ENCODE measurements around the gene EID1.

DNA sequence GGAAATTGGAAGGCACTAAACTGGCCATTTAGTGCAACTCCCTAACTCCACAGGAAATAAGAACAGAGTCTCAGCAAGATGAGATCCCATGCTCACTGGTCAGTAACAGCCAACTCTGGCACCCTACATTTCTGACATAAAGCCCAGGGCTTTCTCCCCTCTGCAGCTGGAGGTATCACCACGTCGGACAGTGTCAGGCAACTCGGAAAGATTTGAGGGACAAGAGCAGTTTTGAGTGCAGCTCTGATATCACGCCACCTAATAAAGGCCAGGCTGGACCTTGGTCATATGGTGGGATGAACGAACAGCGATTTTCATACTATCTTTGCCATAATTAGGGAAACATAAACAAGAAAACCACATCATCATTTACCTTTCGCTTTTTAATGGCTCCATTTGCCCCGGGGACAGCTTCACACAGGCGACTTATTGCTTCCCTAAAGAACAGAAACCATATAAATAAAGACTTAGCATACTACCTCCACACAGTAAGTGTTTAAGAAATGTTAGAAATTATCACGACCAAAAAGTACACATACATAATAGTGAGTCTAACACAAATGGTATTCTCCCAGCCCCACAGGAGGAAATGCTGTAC is 12.5 kb downstream of the EID1 start:
- TF ChIP-seq EZH2 (IDR thresholded peaks at IDR 0.05; ENCODE audit: insufficient read depth, low read length) = no peak
- TF ChIP-seq, protein P1, sequence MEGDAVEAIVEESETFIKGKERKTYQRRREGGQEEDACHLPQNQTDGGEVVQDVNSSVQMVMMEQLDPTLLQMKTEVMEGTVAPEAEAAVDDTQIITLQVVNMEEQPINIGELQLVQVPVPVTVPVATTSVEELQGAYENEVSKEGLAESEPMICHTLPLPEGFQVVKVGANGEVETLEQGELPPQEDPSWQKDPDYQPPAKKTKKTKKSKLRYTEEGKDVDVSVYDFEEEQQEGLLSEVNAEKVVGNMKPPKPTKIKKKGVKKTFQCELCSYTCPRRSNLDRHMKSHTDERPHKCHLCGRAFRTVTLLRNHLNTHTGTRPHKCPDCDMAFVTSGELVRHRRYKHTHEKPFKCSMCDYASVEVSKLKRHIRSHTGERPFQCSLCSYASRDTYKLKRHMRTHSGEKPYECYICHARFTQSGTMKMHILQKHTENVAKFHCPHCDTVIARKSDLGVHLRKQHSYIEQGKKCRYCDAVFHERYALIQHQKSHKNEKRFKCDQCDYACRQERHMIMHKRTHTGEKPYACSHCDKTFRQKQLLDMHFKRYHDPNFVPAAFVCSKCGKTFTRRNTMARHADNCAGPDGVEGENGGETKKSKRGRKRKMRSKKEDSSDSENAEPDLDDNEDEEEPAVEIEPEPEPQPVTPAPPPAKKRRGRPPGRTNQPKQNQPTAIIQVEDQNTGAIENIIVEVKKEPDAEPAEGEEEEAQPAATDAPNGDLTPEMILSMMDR (IDR thresholded peaks at IDR 0.05; ENCODE audit: insufficient read depth, low read depth, low read length) = no peak
